ENCODE results near the gene PRKCI.
A peak's percentile ranks its signal among the peaks of the same experiment; 100 is the strongest.
"Not testable (repeated sequence)": the region's sequence is repeated elsewhere in the genome, so short reads cannot be mapped to it uniquely, and the experiment has no call there.

Gene PRKCI

DNA sequence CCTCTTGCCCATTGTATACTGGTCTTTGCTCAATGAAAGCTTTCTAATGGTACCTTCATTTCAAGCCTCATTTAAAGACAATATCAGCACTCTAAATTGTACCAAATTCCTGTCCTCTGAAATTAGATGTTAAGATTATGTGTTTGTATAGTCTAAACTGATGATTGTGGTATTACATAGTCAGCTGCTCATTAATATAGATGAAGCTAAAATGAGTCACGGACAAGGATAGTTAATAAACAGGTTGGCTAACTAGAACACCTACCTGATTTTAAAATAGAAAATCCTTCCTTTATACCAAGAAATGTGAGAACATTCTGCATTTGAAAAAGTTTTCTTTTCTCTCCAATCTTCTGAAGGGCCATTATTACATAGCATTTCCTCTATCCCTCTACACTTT lies 2.9 kb downstream of the PRKCI start:
- DNase-seq: no peak

DNA sequence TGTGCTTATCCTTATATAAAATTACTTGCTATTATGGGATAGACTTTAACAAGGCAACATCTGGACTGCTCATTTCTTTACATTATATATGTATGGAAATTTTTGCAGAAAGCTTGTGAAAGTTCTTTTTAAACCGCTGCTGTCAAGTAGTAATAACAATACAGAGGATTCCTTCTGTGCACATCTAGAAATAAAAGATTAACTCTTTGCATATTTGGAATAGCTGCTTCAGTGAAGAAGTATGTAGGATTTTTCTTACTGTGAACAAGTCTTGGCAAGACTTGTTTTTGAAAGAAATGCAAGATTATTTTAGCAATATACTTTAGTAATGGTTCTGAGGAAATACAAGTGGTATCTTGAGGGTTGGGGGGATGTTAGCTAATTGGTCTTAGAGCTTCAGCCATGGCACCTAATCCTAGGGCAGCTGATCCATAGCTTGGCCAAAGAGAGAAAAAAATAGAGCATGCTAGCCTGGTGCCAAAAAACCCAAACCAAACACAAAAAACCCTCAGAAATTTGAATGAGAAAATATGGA lies 4.3 kb downstream of the PRKCI start:
- no peak for DNase-seq

DNA sequence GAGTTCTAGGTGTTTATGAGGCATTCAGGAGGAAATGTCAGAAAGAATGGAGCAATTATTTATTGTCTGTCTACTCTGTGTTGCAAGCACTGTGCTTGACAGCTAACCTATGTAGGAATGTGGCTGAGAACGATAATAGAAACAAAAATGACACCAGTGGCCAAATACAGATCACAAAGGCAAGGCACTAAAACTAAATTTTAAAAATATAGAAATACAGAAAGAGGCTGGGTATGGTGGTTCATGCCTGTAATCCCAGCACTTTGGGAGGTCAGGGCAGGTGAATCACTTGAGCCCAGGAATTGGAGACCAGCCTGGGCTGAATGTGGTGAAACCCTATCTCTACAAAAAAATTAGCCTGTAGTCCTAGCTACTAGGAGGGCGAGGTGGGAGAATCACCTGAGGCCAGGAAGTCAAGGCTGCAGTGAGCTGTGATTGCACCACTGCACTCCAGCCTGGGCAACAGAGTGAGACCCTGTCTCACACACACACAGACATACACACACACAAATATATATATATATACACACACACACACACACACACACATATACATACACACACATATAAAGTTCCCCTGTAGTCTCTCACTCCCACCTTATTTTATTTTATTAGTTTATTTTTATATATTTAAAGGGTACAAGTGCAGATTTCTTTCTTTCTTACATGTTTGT lies 6.0 kb downstream of the PRKCI start:
- no peak for DNase-seq

- no peak for DNase-seq
Observed at GRCh38 chr3:170232266-170232665, 10.0 kb downstream of the PRKCI start.

DNA sequence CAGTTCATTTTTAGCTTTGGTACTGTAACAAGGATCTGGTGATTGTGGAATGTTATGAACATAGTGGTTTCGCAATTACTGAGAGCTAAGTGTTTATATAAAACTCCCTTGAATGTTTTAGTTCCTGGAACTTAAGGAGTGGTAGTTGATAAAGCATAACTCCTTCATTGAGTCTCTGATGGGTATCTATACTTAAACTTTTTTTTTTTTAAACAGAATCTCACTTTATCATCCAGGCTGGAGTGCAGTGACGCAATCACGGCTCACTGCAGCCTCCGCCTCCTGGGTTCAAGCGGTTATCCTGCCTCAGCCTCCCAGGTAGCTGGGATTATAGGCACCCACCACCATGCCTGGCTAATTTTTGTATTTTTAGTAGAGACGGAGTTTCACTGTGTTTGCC lies 11.3 kb downstream of the PRKCI start:
- no peak for DNase-seq

DNA sequence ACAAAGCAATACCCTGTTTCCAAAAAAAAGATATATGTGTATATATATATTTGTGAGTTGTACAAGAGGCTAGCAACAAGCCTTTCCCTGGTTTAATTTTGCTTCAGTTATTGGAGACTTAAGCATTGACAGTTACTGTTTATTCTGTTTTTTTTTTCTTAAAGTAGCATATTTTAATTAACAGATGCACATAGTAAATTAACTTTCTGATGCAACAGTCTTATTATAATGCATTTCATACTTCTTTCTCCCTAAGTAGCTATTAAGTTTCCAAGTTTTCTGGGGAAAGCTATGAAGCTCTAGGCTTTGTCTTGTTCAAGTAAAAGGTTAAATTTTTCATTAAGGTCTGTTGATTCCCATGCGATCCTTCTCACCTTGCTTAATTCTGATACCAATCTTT lies 17.9 kb downstream of the PRKCI start:
- no peak for DNase-seq

DNA sequence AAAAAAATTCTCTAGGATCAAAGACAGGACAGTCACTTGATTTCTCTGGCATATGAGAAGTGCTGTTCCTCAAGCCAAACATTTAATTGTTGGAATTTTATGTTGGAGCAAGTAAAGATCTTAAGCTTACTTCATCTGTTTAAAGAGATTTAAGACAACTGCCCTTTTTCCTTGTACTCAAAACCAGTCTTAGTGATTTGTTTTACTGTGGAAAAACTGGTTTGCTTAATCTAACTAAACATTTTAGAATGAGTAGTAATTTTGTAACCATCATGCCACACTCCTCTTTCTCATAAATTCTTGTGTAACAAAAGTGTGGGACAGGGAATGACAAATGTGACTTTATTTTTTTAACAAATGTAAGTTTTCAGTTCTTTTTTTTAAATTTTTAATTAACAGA lies 18.4 kb downstream of the PRKCI start:
- no peak for DNase-seq

- no peak for DNase-seq
Observed at GRCh38 chr3:170244576-170244975, 22.4 kb downstream of the PRKCI start.

DNA sequence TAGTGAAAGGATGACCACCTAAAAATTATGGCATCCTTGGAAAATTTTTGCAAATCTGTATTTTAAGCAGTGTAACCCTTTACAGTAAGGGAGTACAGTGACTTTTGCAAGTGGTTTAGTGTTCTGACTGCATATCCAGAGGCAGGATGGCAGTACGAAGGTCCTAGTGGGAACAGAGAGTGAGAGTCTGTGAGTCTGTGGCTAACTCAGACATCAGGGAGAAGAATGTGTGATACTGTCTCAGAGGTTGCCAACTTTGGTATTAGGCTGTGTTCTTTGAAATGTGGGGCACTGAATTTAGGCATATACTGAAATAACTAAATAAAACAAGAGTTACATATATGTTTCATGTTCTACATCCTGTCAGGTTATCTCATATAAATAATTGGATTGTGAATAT lies 25.7 kb downstream of the PRKCI start:
- no peak for DNase-seq

DNA sequence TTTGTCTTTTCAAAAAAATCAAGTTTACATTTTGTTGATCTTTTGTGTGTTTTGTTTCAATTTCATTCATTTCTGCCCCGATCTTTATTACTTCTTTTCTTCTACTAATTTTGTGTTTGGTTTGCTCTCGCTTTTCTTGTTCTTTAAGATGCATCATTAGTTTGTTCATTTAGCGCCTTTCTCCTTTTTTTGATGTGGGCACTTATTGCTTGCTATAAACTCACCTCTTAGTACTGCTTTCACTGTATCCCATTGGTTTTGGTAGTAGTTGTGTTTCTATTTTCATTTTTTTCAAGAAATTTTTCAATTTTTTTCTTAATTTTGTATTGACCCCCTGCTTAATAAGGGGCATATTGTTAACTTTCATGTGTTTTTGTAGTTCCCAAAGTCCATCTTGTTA lies 34.4 kb downstream of the PRKCI start:
- no peak for DNase-seq

DNA sequence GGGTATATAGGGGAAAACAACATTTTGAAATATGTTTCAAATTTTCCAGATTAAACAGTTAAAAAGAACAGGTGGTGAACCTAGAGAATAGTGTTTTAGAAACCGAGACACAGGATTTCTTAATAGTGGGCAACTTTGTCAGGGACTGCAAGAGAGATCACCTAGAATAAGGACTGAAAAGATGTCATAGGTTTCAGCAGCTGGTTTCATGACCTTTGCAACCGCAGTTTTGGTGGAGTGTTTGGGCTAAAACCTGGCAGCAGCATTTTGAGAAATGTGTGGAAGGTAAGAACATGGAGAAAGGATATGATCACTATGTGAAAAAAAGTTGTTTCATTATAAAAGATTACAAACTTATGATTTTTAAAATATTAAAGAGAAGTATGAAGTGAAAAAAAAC lies 34.9 kb downstream of the PRKCI start:
- DNase-seq: no peak

- no peak for DNase-seq
Observed at GRCh38 chr3:170258105-170258487, 35.9 kb downstream of the PRKCI start.

- no peak for DNase-seq
Observed at GRCh38 chr3:170259907-170260306, 37.7 kb downstream of the PRKCI start.

GRCh38 chr3:170267793-170268192 lies 45.6 kb downstream of the PRKCI start:
- DNase-seq: no peak

DNA sequence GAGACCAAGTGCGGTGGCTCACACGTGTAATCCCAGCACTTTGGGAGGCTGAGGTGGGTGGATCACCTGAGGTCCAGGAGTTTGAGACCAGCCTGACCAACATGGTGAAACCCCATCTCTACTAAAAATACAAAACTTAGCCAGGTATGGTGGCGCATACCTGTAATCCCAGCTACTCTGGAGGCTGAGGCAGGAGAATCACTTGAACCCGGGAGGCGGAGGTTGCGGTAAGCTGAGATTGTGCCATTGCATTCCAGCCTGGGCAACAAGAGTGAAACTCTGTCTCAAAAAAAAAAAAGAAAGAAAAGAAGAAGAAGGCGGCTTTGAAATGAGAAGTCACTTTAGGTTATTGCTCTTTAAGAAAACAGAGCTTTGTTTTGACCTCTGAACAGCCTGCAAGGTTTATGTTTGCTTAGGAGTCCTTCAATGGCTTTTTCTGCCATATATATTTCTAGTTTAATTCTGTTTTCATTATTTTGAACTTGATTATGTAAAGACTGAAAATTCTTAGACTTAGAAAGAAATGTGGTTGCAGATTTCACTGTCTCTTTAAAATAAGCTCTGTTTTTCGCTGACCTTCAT lies 47.5 kb downstream of the PRKCI start:
- DNase-seq: not testable (repeated sequence)

DNA sequence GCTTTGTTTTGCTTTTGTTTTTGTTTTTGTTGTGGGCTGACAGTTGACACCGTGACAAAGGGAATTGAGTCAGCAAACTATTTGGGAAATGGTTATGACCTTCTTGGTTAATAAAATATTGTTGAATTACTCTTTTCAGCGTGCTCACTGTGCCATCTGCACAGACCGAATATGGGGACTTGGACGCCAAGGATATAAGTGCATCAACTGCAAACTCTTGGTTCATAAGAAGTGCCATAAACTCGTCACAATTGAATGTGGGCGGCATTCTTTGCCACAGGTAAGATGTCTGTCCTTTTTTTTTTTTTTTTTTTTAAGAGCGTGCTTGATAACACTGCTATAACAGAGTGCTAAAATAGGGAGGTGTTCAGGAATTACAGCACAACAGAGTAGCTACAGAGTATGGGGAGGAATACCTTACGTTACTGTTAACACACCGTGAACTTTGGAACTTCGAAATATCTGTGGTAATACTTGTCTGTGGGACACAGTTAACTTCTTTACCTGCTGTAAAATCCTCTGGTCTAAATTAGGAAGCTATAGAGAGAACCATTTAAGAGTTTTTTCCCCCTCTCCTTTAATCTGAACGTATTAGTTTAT lies 48.2 kb downstream of the PRKCI start:
- DNase-seq: no peak

DNA sequence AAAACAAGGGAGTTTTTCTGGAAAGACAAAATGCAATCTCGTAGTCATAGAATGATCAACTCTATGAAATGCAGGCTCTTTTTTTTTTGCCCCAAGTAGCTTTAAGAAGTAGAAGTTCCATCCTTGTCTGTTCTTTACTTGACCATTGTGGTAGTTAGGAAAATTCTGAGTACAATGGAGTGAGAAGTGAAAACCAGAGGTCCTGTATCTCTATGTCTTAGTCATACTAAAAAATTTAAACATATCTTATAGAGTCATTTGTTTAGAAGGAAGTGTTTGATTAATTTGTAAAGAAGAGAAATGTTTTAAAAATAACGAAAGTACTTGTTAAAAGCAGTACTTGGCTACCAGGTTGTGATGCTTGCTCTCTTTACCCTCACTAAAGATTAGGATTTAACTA lies 52.4 kb downstream of the PRKCI start:
- DNase-seq: no peak

DNA sequence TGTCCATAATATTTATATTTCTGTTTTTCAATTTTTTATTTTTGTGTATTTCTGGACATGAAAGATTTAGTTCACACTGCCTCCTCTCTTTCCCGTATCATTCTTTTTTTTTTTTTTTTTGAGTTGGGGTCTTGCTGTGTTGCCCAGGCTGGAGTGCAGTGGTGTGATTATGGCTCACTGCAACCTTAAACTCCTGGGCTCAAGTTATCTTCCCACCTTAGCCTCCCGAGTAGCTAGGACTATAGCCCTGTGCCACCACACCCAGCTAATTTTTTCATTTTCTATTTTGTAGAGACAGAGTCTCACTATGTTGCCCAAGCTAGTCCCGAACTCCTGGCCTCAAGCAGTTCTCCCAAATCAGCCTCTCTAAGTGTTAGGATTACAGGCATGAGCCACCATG lies 53.6 kb downstream of the PRKCI start:
- DNase-seq: no peak

DNA sequence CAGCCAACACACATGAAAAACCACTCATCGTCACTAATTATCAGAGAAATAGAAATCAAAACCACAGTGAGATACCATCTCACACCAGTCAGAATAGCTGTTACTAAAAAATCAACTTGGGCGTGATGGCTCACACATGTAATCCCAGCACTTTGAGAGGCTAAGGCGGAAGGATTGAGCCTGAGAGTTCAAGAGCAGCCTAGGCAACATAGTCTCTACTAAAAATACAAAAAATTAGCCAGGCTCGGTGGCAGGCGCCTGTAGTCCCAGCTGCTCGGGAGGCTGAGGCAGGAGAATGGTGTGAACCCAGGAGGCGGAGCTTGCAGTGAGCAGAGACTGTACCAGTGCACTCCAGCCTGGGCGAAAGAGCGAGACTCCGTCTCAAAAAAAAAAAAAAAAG lies 55.1 kb downstream of the PRKCI start:
- peak; percentile 26 for DNase-seq

- peak; percentile 13 for DNase-seq
Observed at GRCh38 chr3:170277833-170278580, 55.8 kb downstream of the PRKCI start.

GRCh38 chr3:170278627-170279026 lies 56.4 kb downstream of the PRKCI start:
- no peak for DNase-seq

- no peak for DNase-seq
Observed at GRCh38 chr3:170290194-170290593, 68.0 kb downstream of the PRKCI start.

DNA sequence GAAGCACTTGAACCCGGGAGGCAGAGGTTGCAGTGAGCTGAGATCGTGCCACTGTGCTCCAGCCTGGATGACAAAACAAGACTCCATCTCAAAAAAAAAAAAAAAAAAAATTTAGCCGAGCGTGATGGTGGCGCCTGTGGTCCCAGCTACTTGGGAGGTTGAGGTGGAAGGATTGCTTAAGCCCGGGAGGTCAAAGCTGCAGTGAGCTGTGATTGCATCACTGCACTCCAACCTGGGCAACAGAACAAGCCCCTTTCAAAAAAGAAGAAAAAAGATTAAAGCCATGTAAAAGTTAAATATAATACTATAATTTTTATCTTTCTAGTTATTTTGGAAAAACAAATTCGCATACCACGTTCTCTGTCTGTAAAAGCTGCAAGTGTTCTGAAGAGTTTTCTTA lies 73.4 kb downstream of the PRKCI start:
- no peak for DNase-seq

- DNase-seq: no peak
Observed at GRCh38 chr3:170296703-170297102, 74.5 kb downstream of the PRKCI start.
